GM10248 (cell line): ENCODE results near the gene SLC39A3.
"Not testable (repeated sequence)": the region's sequence is repeated elsewhere in the genome, so short reads cannot be mapped to it uniquely, and the experiment has no call there.

Experiments
- CTCF ChIA-PET: fragments of 300-600 bp; sonication (Branson Sonifier 250); formaldehyde crosslinking; extraction: SDS; loops from one replicate; lab custom pipeline; 2021; ENCODE audit warnings: antibody characterized with exemption; lab: Yijun Ruan, JAX
- POLR2A ChIA-PET: fragments of 350-650 bp; sonication (Branson Sonifier 250); formaldehyde crosslinking; extraction: SDS; loops from one replicate; lab custom pipeline; 2020; ENCODE audit warnings: antibody characterized with exemption; lab: Yijun Ruan, JAX
- DNase-seq: peaks from one replicate; pipeline ENCODE4 v3.0.0; 2012; ENCODE audit errors: extremely low spot score
- CTCF ChIP-seq: IDR thresholded peaks from 2 replicates; pipeline ENCODE4 v1.5.1; 2012; ENCODE audit warnings: mild to moderate bottlenecking, low read depth; ENCODE audit errors: extremely low read depth, missing control alignments, control extremely low read depth

The SLC39A3 gene

GRCh38 chr19:2716722-2717637 lies 22.8 kb downstream of the SLC39A3 start:
- DNase-seq, result no peak
- ChIA-PET POLR2A (interaction anchor here (0.6 kb wide), 1 partner anchor 34 kb away, joined by 4 read pairs; no protein-coding TSS in a partner anchor), CTCF (no interaction called here)
- no peak for TF ChIP-seq CTCF

GRCh38 chr19:2716275-2716650 lies 23.6 kb downstream of the SLC39A3 start:
- CTCF ChIA-PET, result no interaction called here
- no peak for TF ChIP-seq CTCF
- DNase-seq, result no peak
- POLR2A ChIA-PET, result interaction anchor here (0.6 kb wide), 1 partner anchor 34 kb away, joined by 4 read pairs; no protein-coding TSS in a partner anchor

GRCh38 chr19:2715470-2716274 lies 24.1 kb downstream of the SLC39A3 start:
- no peak for TF ChIP-seq CTCF
- ChIA-PET CTCF (interaction anchor here (1.0 kb wide), 2 partner anchors 53 to 66 kb away, joined by 3 read pairs; no protein-coding TSS in a partner anchor), POLR2A (interaction anchor here (0.5 kb wide), 1 partner anchor 45 kb away, joined by 7 read pairs; no protein-coding TSS in a partner anchor)
- DNase-seq, result no peak

GRCh38 chr19:2714531-2715269 lies 25.1 kb downstream of the SLC39A3 start:
- POLR2A ChIA-PET, result interaction anchor here (0.5 kb wide), 1 partner anchor 46 kb away, joined by 7 read pairs; no protein-coding TSS in a partner anchor
- DNase-seq, result no peak
- TF ChIP-seq CTCF, result no peak

GRCh38 chr19:2714102-2714501 lies 25.7 kb downstream of the SLC39A3 start:
- DNase-seq, CTCF ChIA-PET, POLR2A ChIA-PET: not testable (repeated sequence)

More at GRCh38 chr19:2714531-2715269, 25.1 kb downstream of the SLC39A3 start:
- CTCF ChIA-PET, result interaction anchor here (1.0 kb wide), 2 partner anchors 53 to 67 kb away, joined by 3 read pairs; no protein-coding TSS in a partner anchor

GRCh38 chr19:2713170-2713569 lies 26.6 kb downstream of the SLC39A3 start:
- CTCF ChIA-PET, result interaction anchor here (1.0 kb wide), 1 partner anchor 12 kb away, joined by 3 read pairs; no protein-coding TSS in a partner anchor
- DNase-seq, POLR2A ChIA-PET: not testable (repeated sequence)

GRCh38 chr19:2711875-2712205 lies 28.0 kb downstream of the SLC39A3 start:
- no peak for TF ChIP-seq CTCF
- CTCF ChIA-PET, result interaction anchor here (1.7 kb wide), 1 partner anchor 37 kb away, joined by 3 read pairs; no protein-coding TSS in a partner anchor
- POLR2A ChIA-PET, result no interaction called here
- no peak for DNase-seq
